Activated CD8-positive, alpha-beta memory T cell treated with anti-CD3 and anti-CD28 coated beads, Interleukin-2, amount 50 U/mL, for 1 hour (primary cell): ENCODE data around the gene ABO.
"Not testable (repeated sequence)": the region's sequence is repeated elsewhere in the genome, so short reads cannot be mapped to it uniquely, and the experiment has no call there.

Experiments used
- DNase-seq: peaks from one replicate; pipeline ENCODE4 v3.0.0-alpha.2; 2020; ENCODE audit errors: extremely low read depth

The ABO gene

GRCh38 chr9:133242991-133243390, 32.0 kb downstream of the ABO start:
- DNase-seq = no peak

GRCh38 chr9:133242241-133242640, 32.8 kb downstream of the ABO start:
- DNase-seq = no peak

- DNase-seq = no peak
These were observed 35.4 kb downstream of the ABO start for GRCh38 chr9:133239533-133240090.

GRCh38 chr9:133238851-133239532, 36.0 kb downstream of the ABO start:
- peak; percentile 37 for DNase-seq

- peak; percentile 11 for DNase-seq
These were observed 36.6 kb downstream of the ABO start for GRCh38 chr9:133238272-133238850.

- DNase-seq = no peak
These were observed 37.8 kb downstream of the ABO start for GRCh38 chr9:133237035-133237731.

- DNase-seq = not testable (repeated sequence)
These were observed 38.5 kb downstream of the ABO start for GRCh38 chr9:133236291-133237034.

GRCh38 chr9:133235549-133236222, 39.3 kb downstream of the ABO start:
- DNase-seq = no peak

- no peak for DNase-seq
These were observed 40.3 kb downstream of the ABO start for GRCh38 chr9:133234577-133235322.

- no peak for DNase-seq
These were observed 41.1 kb downstream of the ABO start for GRCh38 chr9:133233681-133234432.

GRCh38 chr9:133231934-133232568, 43.0 kb downstream of the ABO start:
- DNase-seq = not testable (repeated sequence)

- DNase-seq = not testable (repeated sequence)
These were observed 44.5 kb downstream of the ABO start for GRCh38 chr9:133230514-133230913.

- DNase-seq = no peak
These were observed 44.9 kb downstream of the ABO start for GRCh38 chr9:133230093-133230492.

GRCh38 chr9:133228474-133229193, 46.4 kb downstream of the ABO start:
- DNase-seq = not testable (repeated sequence)

GRCh38 chr9:133227996-133228395, 47.0 kb downstream of the ABO start:
- DNase-seq = not testable (repeated sequence)

GRCh38 chr9:133227242-133227860, 47.6 kb downstream of the ABO start:
- DNase-seq = no peak

- DNase-seq = no peak
These were observed 48.5 kb downstream of the ABO start for GRCh38 chr9:133226219-133227171.
